Endothelial cell (in vitro differentiated cells): ENCODE measurements around the gene CKAP2. TPM values are rescaled to one million over a fixed set of nuclear protein-coding genes. Genes with fewer than 3 reads are reported as not detected.
"Not testable (repeated sequence)": the region's sequence is repeated elsewhere in the genome, so short reads cannot be mapped to it uniquely, and the experiment has no call there.

ENCODE experiments used
- DNase-seq: peaks from one replicate; pipeline ENCODE4 v3.0.0; 2021; ENCODE audit warnings: low spot score
- H3K27ac Mint-ChIP-seq: one replicate; pipeline ENCODE4 v1.8.0; 2021; ENCODE audit warnings: mixed read lengths, inconsistent platforms; ENCODE audit not compliant: unreplicated experiment
- H3K27me3 Mint-ChIP-seq: one replicate; pipeline ENCODE4 v1.8.0; 2021; ENCODE audit warnings: mild to moderate bottlenecking, moderate library complexity, mixed read lengths, inconsistent platforms; ENCODE audit not compliant: unreplicated experiment
- H3K36me3 Mint-ChIP-seq: one replicate; pipeline ENCODE4 v1.8.0; 2021; ENCODE audit warnings: mild to moderate bottlenecking, low read depth, mixed read lengths, inconsistent platforms; ENCODE audit not compliant: unreplicated experiment
- H3K4me1 Mint-ChIP-seq: one replicate; pipeline ENCODE4 v1.8.0; 2021; ENCODE audit warnings: mild to moderate bottlenecking, mixed read lengths, inconsistent platforms; ENCODE audit not compliant: unreplicated experiment
- H3K4me3 Mint-ChIP-seq: one replicate; pipeline ENCODE4 v1.8.0; 2021; ENCODE audit warnings: mild to moderate bottlenecking, mixed read lengths, inconsistent platforms; ENCODE audit not compliant: unreplicated experiment
- H3K9me3 Mint-ChIP-seq: one replicate; pipeline ENCODE4 v1.8.0; 2021; ENCODE audit warnings: mixed read lengths, inconsistent platforms; ENCODE audit not compliant: unreplicated experiment
- CTCF ChIP-seq: fragments of 200-600 bp; sonication (generic); IDR thresholded peaks from one replicate; pipeline ENCODE4 v1.5.0; 2021; ENCODE audit warnings: antibody characterized with exemption; ENCODE audit not compliant: unreplicated experiment
- long read RNA-seq: library from polyadenylated mRNA; unstranded; transcript quantifications from one replicate; pipeline ENCODE4 v2.0.0, GENCODE V29; 2020; ENCODE audit not compliant: unreplicated experiment
- total RNA-seq: library from RNA; stranded (reverse); fragmentation: NEBNext Ultra II Directional; extraction: Animal tissue kit (Norgen Biotek cat#: 25700); gene quantifications from one replicate; pipeline ENCODE4 v1.2.1, GENCODE V29; 2021; ENCODE audit not compliant: unreplicated experiment

Gene CKAP2
- 58.1 TPM for total RNA-seq
- long read RNA-seq, partial matches to known transcripts: 4 of 11 reads
- long read RNA-seq, other reads (novel, unspliced or antisense): 0 of 11 reads

- H3K4me3 Mint-ChIP-seq: peak within 1 kb of the TSS; percentile 96
- peaks cover 27% of the 10 kb centered on the region for H3K4me1 Mint-ChIP-seq
- no peak for TF ChIP-seq CTCF
These were observed at the start of gene CKAP2 for GRCh38 chr13:52454820-52455676. CKAP2 (plus strand) TSS chr13:52455478; CDS start chr13:52455557, 79 bp downstream.

GRCh38 chr13:52405767-52406494 is 49.3 kb upstream of the CKAP2 start, which contains the start of gene THSD1:
THSD1 (minus strand) TSS chr13:52406172; CDS start chr13:52402600, 3,572 bp downstream.
- Mint-ChIP-seq H3K36me3 (peaks cover 42% of the 10 kb centered on the region), H3K4me1 (peaks cover 38% of the 10 kb centered on the region), H3K9me3 (no peaks in the 10 kb centered on the region), H3K27me3 (peaks cover 6% of the 10 kb centered on the region), H3K27ac (peak within 1 kb of the TSS; percentile 97), H3K4me3 (peak within 1 kb of the TSS; percentile 100)
- TF ChIP-seq CTCF: no peak
- DNase-seq: peak; percentile 86

More at GRCh38 chr13:52454820-52455676, at the start of gene CKAP2:
- Mint-ChIP-seq H3K27ac (peak within 1 kb of the TSS; percentile 75), H3K27me3 (peaks cover 6% of the 10 kb centered on the region), H3K36me3 (peaks cover 6% of the 10 kb centered on the region), H3K9me3 (no peaks in the 10 kb centered on the region)
- peak; percentile 91 for DNase-seq

GRCh38 chr13:52406629-52407028 is 48.6 kb upstream of the CKAP2 start:
- no peak for TF ChIP-seq CTCF
- Mint-ChIP-seq H3K4me3 (peak overlapping the region; percentile 89), H3K27ac (peak overlapping the region; percentile 81), H3K27me3 (peaks cover 4% of the 10 kb centered on the region), H3K4me1 (peaks cover 36% of the 10 kb centered on the region), H3K36me3 (peaks cover 43% of the 10 kb centered on the region), H3K9me3 (no peaks in the 10 kb centered on the region)
- DNase-seq: no peak

- H3K27ac Mint-ChIP-seq: peak overlapping the region; percentile 92
- peak overlapping the region; percentile 49 for H3K4me3 Mint-ChIP-seq
These were observed 47.8 kb upstream of the CKAP2 start for GRCh38 chr13:52407436-52407835.

GRCh38 chr13:52408071-52408658 is 47.1 kb upstream of the CKAP2 start:
- not testable (repeated sequence) for H3K27ac Mint-ChIP-seq, DNase-seq, H3K27me3 Mint-ChIP-seq, H3K4me3 Mint-ChIP-seq, H3K9me3 Mint-ChIP-seq
- H3K4me1 Mint-ChIP-seq: peaks cover 37% of the 10 kb centered on the region
- H3K36me3 Mint-ChIP-seq: peaks cover 31% of the 10 kb centered on the region

More at GRCh38 chr13:52407436-52407835, 47.8 kb upstream of the CKAP2 start:
- Mint-ChIP-seq H3K4me1 (peaks cover 38% of the 10 kb centered on the region), H3K36me3 (peaks cover 38% of the 10 kb centered on the region)
- not testable (repeated sequence) for H3K9me3 Mint-ChIP-seq, H3K27me3 Mint-ChIP-seq, DNase-seq
